ENCODE results near the gene IFNG-AS1.

IFNG-AS1 gene

DNA sequence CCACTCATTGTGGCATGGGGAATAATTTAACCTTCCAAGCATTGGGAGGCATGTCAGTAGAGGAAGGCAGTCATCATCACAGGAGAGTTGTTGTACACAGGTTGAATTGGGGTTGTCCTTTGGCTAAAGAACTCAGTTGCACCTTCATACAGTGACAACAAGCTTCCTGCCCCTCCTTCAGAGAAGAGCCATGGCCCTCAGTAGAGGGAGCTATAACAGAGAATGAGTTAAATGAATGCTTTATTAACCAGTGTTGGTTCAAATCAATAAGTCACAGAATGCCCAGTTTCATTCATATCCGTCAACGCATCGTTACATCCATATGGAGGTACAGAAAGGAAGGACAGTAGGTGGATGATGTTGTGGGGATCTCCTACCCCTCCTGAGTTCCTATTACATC is 4.8 kb downstream of the IFNG-AS1 start:
- no peak for FAIRE-seq

DNA sequence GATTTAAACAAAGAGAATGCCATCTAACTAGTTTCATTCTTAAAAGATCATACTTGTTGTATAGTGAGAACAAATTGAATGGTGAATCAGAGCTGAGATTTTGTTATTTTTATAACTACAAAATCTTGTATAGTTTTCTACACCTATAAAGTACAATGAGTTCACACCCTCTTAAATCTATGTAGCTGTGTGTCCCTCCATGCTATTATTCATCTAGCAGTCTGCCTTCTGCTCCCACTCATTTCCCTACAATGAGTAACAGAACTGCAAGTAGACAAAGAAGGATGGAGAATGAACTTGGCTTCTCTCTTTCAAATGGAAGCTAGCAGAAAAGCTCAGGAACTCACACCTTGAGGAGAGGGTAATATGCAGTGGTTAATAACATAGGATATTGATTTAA is 7.1 kb downstream of the IFNG-AS1 start:
- FAIRE-seq = no peak

- no peak for FAIRE-seq
Measured at GRCh38 chr12:67998379-67998778, 9.1 kb downstream of the IFNG-AS1 start.

GRCh38 chr12:67999244-67999643 is 10.0 kb downstream of the IFNG-AS1 start:
- no peak for FAIRE-seq

DNA sequence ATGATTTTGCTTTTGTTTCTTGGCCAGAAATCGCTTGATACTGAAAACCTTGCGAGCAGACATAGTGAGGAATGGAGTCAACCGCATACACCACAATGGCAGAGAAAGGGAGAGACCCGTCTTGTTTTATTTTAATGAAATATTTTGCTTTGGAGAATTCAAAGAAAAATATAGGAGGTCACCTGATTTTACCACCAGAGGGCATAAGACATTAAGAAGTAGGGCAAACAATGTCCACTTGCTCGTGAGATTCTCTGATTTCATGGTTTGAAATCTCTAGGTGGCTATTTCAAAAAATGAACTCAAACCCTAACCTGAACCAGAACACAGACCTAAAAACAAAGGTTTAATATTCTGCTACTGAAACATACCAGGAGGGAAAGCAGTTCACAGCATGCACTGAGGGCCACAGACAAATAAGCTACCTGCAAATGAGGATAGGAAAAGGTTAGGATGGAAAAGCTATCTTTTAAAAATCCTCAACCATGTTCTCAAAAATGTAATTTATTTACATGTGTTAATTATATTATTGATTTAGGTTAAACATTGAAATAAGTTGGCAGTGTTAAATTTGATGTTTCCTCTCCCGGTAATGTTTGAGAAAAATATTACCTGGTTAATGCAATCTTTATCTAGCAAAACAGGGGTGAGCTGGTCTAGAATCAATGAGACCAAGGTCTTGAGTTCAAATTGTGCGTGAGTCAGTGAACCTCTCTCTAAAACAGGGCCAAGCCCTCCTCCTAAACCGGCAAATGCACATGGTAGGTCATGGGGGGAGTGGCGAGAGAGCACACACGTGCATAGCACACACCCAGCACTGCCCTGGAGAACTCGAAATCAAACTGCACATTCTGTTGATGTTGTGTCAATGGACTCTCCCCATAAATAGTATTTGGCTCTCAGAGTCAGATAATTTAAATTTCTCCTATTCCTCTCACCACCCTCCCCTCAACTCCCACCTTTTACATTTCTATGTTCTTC is 12.5 kb downstream of the IFNG-AS1 start:
- FAIRE-seq = no peak

DNA sequence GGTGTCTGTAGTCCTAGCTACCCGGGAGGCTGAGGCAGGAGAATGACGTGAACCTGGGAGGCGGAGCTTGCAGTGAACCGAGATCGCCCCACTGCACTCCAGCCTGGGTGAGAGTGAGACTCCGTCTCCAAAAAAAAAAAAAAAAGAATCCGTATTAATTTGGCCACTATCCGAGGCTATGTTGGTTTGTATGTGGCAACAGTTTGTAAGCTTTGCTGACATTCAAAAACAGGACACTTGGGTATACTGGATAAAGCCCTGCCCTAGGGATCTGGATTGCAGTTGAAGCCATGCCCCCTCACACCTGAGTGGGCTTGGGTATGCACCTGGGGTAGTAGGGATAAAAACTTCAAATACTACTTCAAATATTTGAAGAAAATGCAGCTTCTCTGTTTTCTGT is 14.5 kb downstream of the IFNG-AS1 start:
- no peak for FAIRE-seq

DNA sequence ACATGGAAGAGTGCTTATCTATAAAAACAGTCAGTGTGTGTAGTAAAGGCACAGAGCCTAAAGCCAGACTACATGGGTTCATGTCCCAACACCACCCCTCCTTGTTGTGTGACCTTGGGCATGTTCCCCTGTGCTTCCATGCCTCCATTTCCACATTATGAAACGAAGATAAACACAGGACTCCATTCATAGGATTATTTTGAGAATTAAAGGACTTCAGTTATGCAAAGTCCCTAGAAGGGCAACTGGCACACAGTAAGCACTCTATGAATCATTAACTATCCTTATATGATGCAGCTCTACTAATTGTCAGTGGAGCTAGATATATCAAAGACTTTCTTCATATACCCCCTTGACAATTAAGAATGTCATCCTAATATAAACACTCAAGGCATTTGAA is 17.8 kb downstream of the IFNG-AS1 start:
- no peak for FAIRE-seq

GRCh38 chr12:68007466-68007865 is 18.2 kb downstream of the IFNG-AS1 start:
- no peak for FAIRE-seq

DNA sequence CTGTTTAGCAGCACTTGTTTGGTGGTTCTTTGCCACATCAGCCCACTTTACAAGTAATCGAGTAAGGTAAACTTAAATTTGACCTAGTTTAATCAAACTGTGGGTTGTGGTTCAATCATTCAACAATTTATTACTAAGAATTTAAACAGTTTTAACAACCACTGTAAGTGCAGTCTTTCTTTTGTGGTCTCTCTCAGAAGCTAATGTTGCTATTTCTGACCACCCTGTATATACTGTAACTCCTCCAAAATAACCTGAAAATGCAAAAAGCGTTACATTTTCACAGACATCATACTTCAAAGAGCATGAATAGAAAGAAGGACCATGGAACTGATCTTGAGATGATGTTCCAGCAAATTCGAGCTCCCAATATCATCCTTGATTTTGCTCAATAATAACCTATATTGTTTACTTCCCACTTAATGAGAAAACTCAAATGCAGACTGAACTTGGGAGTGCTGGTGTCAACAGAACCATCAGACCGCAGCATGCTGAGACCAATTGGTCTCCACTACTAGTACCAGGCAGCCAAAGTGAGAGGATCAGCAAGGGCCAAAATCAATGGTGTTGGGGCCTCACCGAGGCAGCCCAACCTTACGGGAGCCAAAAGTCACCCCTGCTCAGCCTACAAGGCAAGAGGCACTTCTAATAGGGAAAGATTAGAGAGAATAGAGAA is 22.1 kb downstream of the IFNG-AS1 start:
- FAIRE-seq = no peak

DNA sequence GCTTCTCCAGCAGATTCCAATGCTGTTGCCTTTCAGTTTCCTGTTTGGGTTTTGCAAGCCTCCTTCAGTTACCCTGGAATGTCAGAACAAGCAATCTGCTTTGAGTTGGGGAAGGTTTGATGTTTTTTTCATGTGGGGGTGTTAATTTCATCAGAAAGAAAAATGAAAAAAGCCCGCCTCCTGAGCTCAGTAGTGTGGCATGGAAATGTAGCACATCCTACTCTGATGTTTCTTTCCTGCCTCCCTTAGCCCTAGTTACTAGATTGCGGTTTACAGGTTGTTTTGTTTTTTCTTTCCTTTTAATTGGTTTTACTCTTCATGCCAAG is 22.6 kb downstream of the IFNG-AS1 start:
- FAIRE-seq = no peak

DNA sequence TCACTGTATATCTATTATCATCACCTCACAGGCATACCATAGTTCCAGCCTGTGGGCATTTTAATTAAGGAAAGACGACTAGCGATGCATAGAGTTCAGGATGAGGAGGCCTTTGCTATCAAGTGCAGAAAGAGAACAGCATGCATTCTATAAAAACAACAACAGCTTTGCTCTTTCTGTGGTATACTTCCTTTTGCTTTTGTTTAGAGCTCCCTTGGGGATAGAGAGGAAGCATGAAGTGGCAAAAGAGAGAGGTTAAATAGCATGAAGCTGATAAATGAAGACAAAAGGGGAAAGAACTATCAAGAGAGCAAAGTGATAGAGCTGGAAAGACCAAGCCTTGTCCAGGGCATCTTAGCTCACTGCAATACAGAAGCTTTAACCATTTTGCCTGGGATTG is 23.5 kb downstream of the IFNG-AS1 start:
- FAIRE-seq = no peak

- no peak for FAIRE-seq
Measured at GRCh38 chr12:68013181-68013580, 23.9 kb downstream of the IFNG-AS1 start.

GRCh38 chr12:68016136-68016535 is 26.9 kb downstream of the IFNG-AS1 start:
- FAIRE-seq = no peak

- no peak for FAIRE-seq
Measured at GRCh38 chr12:68018315-68018714, 29.1 kb downstream of the IFNG-AS1 start.

DNA sequence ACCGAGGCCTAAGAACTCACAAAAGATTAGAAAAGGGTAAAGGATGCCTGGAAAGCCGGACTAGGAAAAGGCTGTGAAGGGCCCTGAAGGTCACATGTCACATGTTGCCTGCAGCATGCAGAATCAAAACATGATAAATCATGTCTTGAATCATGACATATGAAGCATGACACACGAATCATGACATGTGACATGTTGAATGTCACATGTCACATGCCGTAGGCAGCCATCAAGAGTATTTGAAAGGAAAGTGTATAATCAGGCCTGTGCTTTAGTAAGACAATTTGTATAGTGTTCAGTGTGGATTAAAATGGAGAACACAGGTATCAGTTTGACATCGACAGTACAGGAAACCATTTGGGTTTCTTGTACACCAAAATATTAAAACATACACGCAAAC is 30.8 kb downstream of the IFNG-AS1 start:
- no peak for FAIRE-seq

GRCh38 chr12:68020699-68021098 is 31.5 kb downstream of the IFNG-AS1 start:
- no peak for FAIRE-seq

DNA sequence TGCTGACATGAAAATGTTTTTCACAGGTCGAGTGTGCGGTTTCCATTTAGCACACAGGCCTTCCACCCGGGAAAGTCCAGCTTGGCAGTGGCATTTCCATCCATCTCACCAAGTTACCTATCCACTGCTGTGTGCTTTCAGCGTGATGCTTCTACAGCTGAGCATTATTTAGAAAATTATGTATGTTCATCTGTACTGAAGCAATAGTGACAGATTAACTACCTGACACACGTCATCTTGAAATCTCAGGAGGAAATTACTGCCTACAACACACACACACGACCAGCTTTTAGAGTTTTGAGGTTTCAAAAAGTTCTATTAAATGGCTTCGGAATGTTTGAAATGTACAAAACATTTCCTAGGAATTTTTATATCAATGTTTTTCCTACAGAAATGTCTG is 39.4 kb downstream of the IFNG-AS1 start:
- no peak for FAIRE-seq

DNA sequence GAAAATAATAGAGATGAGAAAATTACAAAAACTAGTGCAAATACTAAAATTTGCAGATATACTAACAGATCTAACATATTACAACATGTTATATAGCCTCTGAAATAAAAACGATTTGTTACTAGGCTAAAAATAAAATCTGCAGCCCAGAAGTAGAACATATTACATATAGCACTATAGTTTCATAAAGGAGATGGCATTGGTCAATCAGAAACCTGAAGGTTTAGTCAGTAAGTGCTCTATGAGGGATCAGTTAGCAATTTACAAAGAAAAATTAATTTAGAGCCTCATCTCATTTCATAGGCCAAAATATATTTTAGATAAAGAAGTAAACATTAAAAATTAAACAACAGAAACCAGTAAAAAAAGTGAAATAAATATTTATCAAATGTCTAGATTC is 41.0 kb downstream of the IFNG-AS1 start:
- FAIRE-seq = no peak

DNA sequence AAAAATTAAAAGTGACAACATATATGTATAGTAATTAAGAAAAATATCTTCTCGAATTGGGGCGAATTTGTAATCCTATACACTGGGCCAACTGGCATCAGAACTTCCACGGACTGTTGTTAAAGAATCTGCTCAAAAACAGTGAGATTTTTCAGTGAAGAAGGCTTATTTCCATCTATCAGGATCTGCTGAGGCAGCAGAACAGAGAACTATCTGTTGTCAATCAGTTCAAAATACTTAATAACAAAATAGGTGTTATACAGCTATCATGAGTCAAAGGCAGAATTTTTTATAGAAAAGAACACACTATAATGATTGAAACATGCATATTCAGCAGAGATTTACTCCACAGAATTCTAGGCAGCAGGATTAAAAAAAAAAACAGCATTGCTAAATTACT is 41.9 kb downstream of the IFNG-AS1 start:
- FAIRE-seq = no peak

DNA sequence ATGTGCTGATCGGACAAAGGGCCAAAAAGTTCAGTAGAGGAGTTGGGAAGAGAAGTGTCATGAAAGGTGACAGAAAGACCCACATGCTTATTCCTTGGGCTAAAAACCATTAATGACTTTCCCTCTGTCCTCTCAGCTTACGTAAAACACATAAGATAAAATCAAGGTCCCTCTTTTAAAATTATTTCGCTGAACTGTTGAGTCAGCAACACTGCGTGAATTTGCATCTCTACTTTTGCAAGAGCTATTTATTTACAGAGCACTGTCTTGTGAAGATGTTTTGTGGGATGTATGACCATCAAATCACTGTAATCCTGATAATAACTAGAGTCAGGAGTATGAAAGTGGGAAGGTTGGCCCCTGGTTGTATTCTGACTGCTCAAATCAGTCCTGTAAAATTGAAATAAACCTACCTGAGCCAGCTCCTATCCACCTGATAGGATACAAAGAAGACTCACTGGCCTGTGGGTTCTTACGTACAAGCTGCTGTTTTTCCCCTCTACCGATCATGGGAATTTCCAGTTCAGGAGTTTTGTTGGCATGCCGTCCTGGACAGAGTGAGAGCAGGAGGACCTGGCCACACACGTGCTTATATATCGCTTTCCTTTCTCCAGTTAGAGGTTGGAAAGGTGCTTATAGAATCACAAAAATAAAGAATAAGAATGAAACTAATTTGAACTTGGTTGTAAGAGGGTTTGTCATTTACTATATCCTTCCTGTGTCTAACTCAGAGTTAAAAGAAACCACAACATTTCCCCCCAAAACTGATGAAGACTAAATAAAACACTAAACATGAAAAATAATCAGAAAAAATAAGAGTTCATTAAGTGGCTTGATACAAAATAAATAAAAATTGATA is 42.9 kb downstream of the IFNG-AS1 start:
- no peak for FAIRE-seq

DNA sequence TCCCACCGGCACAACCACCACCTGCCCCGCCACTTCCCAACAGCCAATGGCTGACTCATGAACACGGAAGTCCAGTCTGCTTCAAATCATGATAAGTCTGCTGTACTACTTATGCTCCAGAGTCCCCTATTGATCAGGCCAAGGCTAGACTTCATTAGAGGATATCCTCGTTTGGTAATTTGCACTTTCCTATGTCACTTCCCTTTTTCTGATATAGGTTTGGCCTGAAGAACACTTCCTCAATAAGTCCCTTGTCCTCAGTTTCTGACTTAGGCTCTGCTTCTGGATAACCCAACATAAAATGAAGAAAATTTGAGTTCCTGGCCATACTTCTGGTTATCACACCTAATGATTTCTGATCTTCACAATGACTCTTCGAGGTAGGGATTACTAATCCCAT is 45.3 kb downstream of the IFNG-AS1 start:
- no peak for FAIRE-seq

DNA sequence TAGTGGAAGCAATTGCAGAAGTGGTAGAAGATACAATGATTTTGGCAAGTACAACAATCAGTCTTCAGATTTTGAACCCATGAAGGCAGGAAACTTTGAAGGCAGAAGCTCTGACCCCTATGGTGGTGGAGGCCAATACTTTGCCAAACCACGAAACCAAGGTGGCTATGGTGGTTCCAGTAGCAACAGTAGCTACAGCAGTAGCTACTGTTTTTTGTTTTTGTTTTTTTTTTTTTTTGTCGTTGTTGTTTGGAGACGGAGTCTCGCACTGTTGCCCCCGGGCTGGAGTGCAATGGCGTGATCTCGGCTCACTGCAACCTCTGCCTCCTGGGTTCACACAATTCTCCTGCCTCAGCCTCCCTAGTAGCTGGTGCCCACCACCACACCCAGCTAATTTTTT is 47.4 kb downstream of the IFNG-AS1 start:
- no peak for FAIRE-seq

GRCh38 chr12:68037616-68038255 is 48.5 kb downstream of the IFNG-AS1 start:
- FAIRE-seq = no peak

Measured in endometrium (tissue), 2 donors.